Kidney epithelial cell (primary cell): ENCODE results near the gene C16orf78. TPM values are rescaled to one million over a fixed set of nuclear protein-coding genes. Genes with fewer than 3 reads are reported as not detected.

Source experiments
- DNase-seq: peaks from one replicate; pipeline ENCODE4 v3.0.0-alpha.2; 2010; ENCODE audit warnings: low read depth
- H3K27me3 ChIP-seq: 2 replicates; pipeline ENCODE4 v1.6.0; 2011; ENCODE audit warnings: low read length; ENCODE audit not compliant: control insufficient read depth, insufficient read depth
- H3K36me3 ChIP-seq: 2 replicates; pipeline ENCODE4 v1.5.1; 2011; ENCODE audit warnings: low read length; ENCODE audit not compliant: control insufficient read depth, insufficient read depth
- H3K4me3 ChIP-seq: 2 replicates; pipeline ENCODE4 v1.5.1; 2011; ENCODE audit warnings: low read depth, mild to moderate bottlenecking, control low read depth, low read length
- CTCF ChIP-seq: IDR thresholded peaks from 2 replicates; pipeline ENCODE4 v1.5.1; 2011; ENCODE audit warnings: mild to moderate bottlenecking, moderate library complexity, low read length, control low read depth, inconsistent platforms; ENCODE audit not compliant: insufficient read depth, poor library complexity, severe bottlenecking
- total RNA-seq: library from RNA; depleted of rRNA; stranded (reverse); fragments of >200 nt; gene quantifications from 2 replicates; pipeline ENCODE4 v1.2.3, GENCODE V29; 2015

The C16orf78 gene, protein sequence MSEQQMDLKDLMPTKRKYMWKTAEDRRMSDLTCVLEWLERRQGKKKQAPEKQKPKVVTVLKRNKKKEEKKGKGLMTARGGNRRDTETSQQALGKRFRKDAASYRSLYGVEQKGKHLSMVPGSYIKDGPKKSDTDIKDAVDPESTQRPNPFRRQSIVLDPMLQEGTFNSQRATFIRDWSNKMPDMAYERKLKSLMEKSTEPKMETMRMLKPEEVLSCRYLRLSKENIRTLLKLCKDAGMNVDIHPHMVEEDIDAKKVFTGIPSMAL
- total RNA-seq, result not detected in 2 replicates

- no peak for TF ChIP-seq CTCF
- DNase-seq, result no peak
- Histone ChIP-seq H3K4me3 (no peak within 1 kb of the TSS), H3K27me3 (no peaks in the 10 kb centered on the region), H3K36me3 (no peaks in the 10 kb centered on the region)
Measured at GRCh38 chr16:49373504-49373903, at the start of gene C16orf78. TSS of gene C16orf78 (plus strand) at chr16:49373804. CDS start at chr16:49373940, 136 bp downstream.

GRCh38 chr16:49324703-49325102 is 48.9 kb upstream of the C16orf78 start:
- no peak for DNase-seq
- no peaks in the 10 kb centered on the region for H3K36me3 ChIP-seq
- no peaks in the 10 kb centered on the region for H3K27me3 ChIP-seq
- TF ChIP-seq CTCF, result no peak
- no peak overlapping the region for H3K4me3 ChIP-seq

- Histone ChIP-seq H3K4me3 (no peak overlapping the region), H3K36me3 (no peaks in the 10 kb centered on the region), H3K27me3 (no peaks in the 10 kb centered on the region)
- TF ChIP-seq CTCF, result no peak
- no peak for DNase-seq
Measured at GRCh38 chr16:49327466-49327865, 46.1 kb upstream of the C16orf78 start.

DNA sequence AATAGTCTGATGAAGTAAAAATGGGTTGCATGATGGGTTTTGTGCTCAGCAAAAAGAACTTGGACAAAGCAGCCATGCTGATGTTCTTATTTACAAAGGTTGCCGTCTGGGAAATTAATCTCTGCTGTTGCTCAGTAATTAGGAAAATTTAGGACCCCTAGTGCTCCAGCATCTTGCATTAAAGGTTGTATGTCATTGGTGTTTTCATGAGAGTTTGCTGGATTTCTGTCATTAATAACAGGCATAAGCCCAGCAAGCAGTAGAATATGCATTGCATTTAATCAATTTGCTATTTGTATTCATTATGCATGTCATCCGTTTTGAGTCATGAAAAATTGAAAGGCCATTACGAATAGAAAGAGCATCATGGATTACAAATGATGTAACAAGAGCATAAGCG is 45.3 kb upstream of the C16orf78 start:
- no peak overlapping the region for H3K4me3 ChIP-seq
- DNase-seq, result no peak
- no peaks in the 10 kb centered on the region for H3K27me3 ChIP-seq
- no peak for TF ChIP-seq CTCF
- no peaks in the 10 kb centered on the region for H3K36me3 ChIP-seq

DNA sequence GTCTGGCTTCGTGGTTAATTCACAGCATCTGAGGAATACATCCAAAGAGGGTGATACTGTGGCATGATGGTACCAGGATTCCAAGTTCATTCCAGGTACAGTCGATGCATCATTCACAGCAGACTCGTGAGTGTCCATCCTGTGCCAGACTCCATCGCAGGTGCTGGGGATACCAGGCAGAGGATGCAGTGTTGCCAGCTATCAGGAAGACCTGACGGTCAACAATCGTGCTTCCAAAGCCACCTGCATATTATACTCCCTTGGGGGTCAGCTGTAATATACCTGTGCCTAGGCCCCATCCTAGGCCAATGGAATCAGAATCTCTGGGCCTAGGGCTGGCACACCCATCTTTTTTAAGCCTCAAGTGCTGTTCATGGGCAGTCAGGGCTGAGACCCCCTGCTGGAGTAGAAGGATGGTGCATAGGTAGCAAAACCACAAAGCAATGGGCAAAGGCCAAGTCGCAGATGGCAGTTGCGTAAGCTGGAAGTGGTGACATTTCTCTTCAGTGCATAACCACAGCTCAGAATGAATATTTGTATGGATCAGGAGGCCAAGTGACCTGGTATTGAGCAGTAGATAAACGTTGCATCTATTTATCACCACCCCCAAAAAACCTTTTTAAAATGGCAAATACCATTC is 42.9 kb upstream of the C16orf78 start:
- H3K36me3 ChIP-seq, result no peaks in the 10 kb centered on the region
- TF ChIP-seq CTCF, result no peak
- DNase-seq, result no peak
- no peak overlapping the region for H3K4me3 ChIP-seq
- H3K27me3 ChIP-seq, result no peaks in the 10 kb centered on the region

DNA sequence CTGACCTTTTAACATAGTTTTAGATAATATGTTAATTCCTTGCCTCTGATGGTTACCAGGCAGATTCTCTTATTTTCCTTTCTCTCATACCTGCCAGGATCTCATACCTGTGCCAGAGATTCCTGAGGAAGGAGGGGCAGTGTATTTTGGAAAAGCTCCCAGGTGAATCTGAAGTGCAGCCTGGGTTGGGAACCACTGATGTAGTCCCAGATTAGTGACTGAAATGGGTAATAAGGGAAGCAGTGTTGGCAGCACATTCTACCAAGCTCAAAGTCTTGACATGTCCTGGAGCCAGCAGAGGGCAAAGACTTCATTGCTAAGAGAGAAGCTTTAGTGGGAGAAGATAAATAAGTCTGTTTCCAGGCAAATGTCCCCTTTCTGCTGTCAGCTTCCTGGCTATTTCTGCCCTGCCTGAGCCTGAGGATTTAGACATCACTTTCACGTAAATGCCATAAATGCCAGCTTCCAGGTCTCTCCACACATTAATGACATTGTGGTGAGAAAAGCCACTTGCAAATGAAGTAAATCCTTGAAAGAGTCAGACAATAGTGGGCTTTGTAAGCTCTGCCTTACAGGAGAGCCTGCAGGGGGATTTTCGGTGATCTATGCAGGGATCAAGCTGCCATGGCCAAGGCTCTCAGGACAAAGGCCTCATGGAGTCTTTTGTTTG is 40.9 kb upstream of the C16orf78 start:
- Histone ChIP-seq H3K36me3 (no peaks in the 10 kb centered on the region), H3K4me3 (no peak overlapping the region), H3K27me3 (no peaks in the 10 kb centered on the region)
- DNase-seq, result no peak
- TF ChIP-seq CTCF, result no peak
